Mesothelial cell of epicardium (in vitro differentiated cells): ENCODE data around the gene GOLGA7B. TPM values are rescaled to one million over a fixed set of nuclear protein-coding genes. Genes with fewer than 3 reads are reported as not detected.

Experiments
- DNase-seq, 2 experiments: peaks; one replicate each; pipeline ENCODE4 v3.0.0; 2021; ENCODE audit warnings: low spot score in 2 of 2; ENCODE audit not compliant: unreplicated experiment in 2 of 2
- H3K27ac Mint-ChIP-seq: 2 replicates; pipeline ENCODE4 v1.8.0; 2021; ENCODE audit warnings: mixed read lengths
- H3K27me3 Mint-ChIP-seq: 2 replicates; pipeline ENCODE4 v1.8.0; 2021; ENCODE audit warnings: low read depth, mixed read lengths
- H3K36me3 Mint-ChIP-seq: 2 replicates; pipeline ENCODE4 v1.8.0; 2021; ENCODE audit warnings: mixed read lengths
- H3K4me1 Mint-ChIP-seq: 2 replicates; pipeline ENCODE4 v1.8.0; 2021; ENCODE audit warnings: mixed read lengths
- H3K4me3 Mint-ChIP-seq: 2 replicates; pipeline ENCODE4 v1.8.0; 2021; ENCODE audit warnings: mild to moderate bottlenecking, moderate library complexity, mixed read lengths
- H3K9me3 Mint-ChIP-seq: 2 replicates; pipeline ENCODE4 v1.8.0; 2021; ENCODE audit warnings: mixed read lengths
- CTCF ChIP-seq: fragments of 200-600 bp; sonication (generic); IDR thresholded peaks from one replicate; pipeline ENCODE4 v1.5.0; 2021; ENCODE audit warnings: antibody characterized with exemption; ENCODE audit not compliant: unreplicated experiment
- total RNA-seq: library from RNA; stranded (reverse); gene quantifications from 3 replicates; pipeline ENCODE4 v1.2.1, GENCODE V29; 2021

Gene GOLGA7B
- total RNA-seq, 1 donor from 2014 or later: 0.16 TPM

GRCh38 chr10:97876402-97876801 is 26.8 kb downstream of the GOLGA7B start:
- Mint-ChIP-seq H3K27ac (no peak overlapping the region), H3K36me3 (no peaks in the 10 kb centered on the region), H3K4me1 (no peaks in the 10 kb centered on the region), H3K9me3 (no peaks in the 10 kb centered on the region), H3K27me3 (peaks cover 69% of the 10 kb centered on the region), H3K4me3 (no peak overlapping the region)
- no peak for TF ChIP-seq CTCF
- DNase-seq: no peak

- H3K9me3 Mint-ChIP-seq: no peaks in the 10 kb centered on the region
- no peak overlapping the region for H3K27ac Mint-ChIP-seq
- H3K27me3 Mint-ChIP-seq: peaks cover 60% of the 10 kb centered on the region
- H3K4me1 Mint-ChIP-seq: no peaks in the 10 kb centered on the region
- no peaks in the 10 kb centered on the region for H3K36me3 Mint-ChIP-seq
- no peak overlapping the region for H3K4me3 Mint-ChIP-seq
- no peak for TF ChIP-seq CTCF
- no peak for DNase-seq
Measured at GRCh38 chr10:97879241-97879640, 29.6 kb downstream of the GOLGA7B start.

- no peaks in the 10 kb centered on the region for H3K9me3 Mint-ChIP-seq
- no peak overlapping the region for H3K4me3 Mint-ChIP-seq
- H3K27me3 Mint-ChIP-seq: peaks cover 52% of the 10 kb centered on the region
- no peak overlapping the region for H3K27ac Mint-ChIP-seq
- H3K4me1 Mint-ChIP-seq: no peaks in the 10 kb centered on the region
- DNase-seq: no peak
- no peaks in the 10 kb centered on the region for H3K36me3 Mint-ChIP-seq
- TF ChIP-seq CTCF: no peak
Measured at GRCh38 chr10:97880109-97880508, 30.5 kb downstream of the GOLGA7B start.

- TF ChIP-seq CTCF: no peak
- H3K27ac Mint-ChIP-seq: no peak overlapping the region
- no peaks in the 10 kb centered on the region for H3K4me1 Mint-ChIP-seq
- H3K36me3 Mint-ChIP-seq: no peaks in the 10 kb centered on the region
- H3K27me3 Mint-ChIP-seq: peaks cover 41% of the 10 kb centered on the region
- DNase-seq: no peak
- H3K4me3 Mint-ChIP-seq: no peak overlapping the region
- H3K9me3 Mint-ChIP-seq: no peaks in the 10 kb centered on the region
Measured at GRCh38 chr10:97882142-97883091, 32.8 kb downstream of the GOLGA7B start.

GRCh38 chr10:97883092-97883485 is 33.4 kb downstream of the GOLGA7B start:
- no peak for DNase-seq
- Mint-ChIP-seq H3K36me3 (no peaks in the 10 kb centered on the region), H3K4me1 (no peaks in the 10 kb centered on the region), H3K4me3 (no peak overlapping the region), H3K27ac (no peak overlapping the region), H3K9me3 (no peaks in the 10 kb centered on the region), H3K27me3 (peaks cover 35% of the 10 kb centered on the region)
- no peak for TF ChIP-seq CTCF
